CD4-positive, alpha-beta T cell treated with Interleukin-17A for 1 hour (primary cell): Measurements from ENCODE around the gene SIX6.
"Not testable (repeated sequence)": the region's sequence is repeated elsewhere in the genome, so short reads cannot be mapped to it uniquely, and the experiment has no call there.

Experiments
- DNase-seq: peaks from one replicate; pipeline ENCODE4 v3.0.0-alpha.2; 2020

SIX6 gene

DNA sequence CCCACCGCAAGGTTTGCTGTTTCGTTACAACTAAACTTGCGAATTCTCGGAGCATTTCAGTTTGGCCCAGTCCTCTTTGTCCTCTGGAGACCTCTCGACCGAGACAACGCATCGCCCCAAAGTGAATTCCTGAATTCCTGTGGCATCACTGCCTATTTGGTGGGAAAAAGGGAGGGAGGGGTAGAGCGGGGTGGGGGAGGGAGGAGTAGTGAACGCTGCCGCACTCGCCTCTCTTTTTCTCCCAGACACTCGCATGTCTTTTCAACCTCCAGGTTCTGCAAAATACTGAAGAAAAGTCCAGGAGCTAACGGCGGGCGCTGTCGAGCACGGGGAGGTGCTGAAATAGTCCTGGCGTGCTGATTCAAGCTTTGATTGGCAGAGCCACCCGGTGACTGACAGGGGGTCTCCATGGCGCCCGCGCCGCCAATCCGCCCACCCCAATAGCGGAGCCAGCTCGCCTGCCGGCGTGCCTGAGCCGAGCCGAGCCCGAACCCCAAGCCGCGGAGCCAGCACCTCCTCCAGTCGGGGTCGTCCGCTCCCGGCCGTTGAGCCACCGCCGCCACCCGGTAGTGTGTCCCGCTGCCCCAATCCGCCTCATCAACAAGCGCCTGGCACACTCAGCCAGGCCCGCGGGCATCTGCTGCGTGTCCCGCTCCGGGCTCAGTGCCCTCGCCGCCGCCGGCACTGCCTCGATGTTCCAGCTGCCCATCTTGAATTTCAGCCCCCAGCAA lies at the start of gene SIX6:
SIX6 (plus strand) TSS at position 440 of the 731 bp plus-strand sequence; CDS start at position 693, 253 bp downstream.
- no peak for DNase-seq

DNA sequence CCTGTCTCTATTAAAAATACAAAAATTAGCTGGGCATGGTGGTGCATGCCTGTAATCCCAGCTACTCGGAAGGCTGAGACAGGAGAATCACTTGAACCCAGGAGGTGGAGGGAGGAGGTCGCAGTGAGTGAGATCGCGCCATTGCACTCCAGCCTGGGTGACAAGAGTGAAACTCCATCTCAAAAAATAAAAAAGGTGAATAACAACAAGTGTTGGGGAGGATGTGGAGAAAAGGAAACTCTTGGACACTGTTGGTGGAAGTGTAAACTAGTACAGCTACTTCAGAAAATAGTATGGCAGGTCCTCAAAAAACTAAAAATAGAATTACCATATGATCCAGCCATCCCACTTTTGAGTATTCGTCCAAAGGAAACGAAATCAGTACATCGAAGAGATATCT lies 28.7 kb upstream of the SIX6 start:
- not testable (repeated sequence) for DNase-seq

DNA sequence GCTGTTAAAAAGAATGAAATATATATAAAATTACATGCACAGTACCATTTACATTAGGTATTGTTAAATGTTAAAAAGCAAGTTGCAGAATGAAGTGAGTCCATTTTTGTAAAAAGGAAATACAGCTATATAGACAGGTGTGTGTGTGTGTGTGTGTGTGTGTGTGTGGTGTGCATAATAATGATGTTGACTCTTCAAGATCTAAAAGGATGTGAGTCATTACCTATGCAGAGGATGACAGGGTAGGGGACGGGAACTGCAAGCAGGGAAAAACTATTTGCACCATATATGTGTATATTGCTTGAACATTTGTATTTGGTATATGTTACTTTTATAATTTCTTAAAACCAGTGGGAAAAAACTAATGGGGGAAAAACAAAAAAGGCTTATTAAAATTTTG lies 26.2 kb upstream of the SIX6 start:
- no peak for DNase-seq

DNA sequence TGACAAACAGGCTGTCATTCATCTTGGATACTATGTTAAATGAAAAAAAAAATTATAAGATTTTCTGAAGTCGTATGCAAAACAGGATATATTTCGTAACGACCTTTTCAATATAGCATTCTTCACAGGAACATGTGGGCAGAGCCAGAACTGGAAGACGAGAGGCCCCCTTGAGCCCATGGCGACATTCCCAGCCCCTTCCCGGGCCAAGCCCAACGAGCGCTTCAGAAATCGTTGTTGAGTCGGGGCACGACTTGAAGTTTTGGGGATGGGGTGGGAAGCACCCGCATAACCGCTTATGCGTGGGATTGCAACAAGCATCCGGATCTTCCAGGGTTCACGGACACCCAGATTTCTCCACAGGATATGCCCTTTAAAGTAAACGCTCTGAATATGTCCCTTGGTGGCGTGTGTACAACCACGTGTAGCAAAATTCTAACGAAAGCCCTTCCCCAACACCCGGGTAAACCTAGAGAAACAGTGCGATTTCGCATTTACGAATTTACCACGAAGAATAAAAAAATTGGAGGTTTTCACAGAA lies 23.8 kb upstream of the SIX6 start:
- no peak for DNase-seq

DNA sequence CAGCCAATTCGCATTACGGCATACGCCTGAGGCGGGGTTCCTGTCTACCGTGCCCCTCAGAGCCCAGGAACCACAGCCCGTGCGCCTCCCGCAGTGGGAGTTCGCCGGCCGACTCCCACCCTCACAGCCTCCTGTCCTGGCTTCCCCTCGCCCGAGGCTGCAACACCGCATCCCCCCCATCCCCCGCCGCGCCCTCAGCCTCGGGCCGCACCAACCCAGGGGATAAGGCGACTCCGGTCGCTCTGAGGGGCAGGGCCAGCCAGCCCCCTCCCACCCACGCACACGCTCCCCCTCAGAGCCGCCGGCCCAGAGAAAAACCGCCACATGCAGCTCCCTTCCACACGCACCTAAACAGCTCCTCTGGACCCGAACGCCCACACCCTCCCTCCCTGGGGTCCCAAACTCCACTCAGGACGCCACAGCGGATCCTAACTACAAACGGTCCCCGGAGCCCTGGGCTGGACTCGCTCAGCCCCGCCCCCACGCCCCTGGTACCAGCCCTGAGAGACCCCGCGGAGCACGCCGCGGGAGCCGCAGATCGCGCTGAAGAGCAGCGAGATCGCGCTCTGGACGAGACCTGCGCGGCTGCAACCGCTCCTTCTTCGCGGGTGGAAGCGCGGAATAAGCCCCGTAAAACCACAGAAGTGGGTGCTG lies 23.2 kb upstream of the SIX6 start, which contains the start of gene C14orf39:
C14orf39 (minus strand) TSS at position 466 of the 654 bp plus-strand sequence. CDS start 985 bp downstream, outside the sequence.
- no peak for DNase-seq

DNA sequence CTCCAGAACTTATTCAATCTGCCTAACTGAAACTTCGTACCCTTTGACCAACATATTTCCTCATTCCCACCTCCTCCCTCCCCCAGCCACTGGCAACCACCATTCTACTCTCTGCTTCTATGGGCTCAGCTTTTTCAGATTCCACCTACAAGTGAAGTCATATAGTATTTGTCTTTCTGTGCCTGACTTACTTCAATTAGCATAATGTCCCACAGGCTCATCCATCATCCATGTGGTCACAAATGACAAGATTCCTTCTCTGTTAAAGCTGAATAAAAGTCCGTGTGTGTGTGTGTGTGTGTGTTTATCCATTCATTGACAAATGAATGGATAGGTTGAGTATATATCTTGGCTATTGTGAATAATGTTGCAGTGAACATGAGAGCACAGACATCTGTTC lies 21.7 kb upstream of the SIX6 start:
- no peak for DNase-seq

DNA sequence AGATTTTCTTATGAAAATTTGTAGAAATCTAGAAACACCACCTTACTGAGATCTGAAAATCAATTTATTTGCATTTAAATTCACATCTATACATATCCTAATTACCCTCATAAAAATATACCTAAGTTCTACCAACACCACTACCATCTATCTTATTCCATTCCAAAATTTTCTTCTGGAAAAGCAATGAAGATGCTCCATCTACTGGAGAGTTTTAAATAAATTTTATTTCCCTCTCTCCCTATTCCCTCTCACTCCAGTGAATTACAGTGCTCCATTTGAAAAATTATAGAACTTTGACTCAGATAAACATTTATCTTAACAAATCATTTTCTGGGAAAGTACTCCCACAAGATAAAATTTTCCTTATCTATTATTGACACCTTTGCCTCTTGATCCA lies 20.8 kb upstream of the SIX6 start:
- DNase-seq = no peak

DNA sequence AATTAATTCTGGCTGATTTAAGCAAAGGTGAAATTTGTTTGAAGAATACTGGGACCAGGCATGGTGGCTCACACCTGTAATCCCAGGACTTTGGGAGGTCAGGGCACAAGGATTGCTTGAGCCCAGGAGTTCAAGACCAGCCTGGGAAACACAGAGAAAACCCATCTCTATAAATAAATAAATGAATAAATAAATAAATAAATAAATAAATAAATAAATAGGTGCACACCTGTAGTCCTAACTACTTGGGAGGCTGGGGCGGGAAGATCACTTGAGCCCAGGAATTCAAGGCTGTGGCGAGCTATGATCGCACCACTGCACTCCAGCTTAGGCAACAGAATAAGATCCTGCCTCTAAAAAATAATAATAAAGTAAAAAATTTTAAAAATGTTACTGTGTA lies 18.7 kb upstream of the SIX6 start:
- DNase-seq = no peak

DNA sequence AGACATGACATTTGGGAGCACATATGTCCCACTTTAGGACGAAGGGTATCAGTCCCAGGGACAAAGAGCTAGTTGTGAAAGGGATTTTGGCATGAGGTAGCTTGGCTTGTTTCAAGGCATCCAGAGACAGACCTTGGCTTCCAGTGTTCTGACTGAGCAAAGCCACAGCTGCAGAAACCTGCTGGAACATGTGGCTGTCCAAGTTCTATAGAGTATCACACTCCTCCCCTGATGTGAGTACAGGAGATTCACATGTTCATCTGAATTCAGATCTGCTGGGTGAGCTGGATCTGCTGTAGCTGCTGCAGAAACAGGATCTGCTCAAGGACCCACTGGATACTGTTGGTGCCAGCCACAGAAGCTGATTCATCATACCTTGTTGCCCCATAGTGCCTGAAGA lies 13.0 kb upstream of the SIX6 start:
- DNase-seq = no peak

DNA sequence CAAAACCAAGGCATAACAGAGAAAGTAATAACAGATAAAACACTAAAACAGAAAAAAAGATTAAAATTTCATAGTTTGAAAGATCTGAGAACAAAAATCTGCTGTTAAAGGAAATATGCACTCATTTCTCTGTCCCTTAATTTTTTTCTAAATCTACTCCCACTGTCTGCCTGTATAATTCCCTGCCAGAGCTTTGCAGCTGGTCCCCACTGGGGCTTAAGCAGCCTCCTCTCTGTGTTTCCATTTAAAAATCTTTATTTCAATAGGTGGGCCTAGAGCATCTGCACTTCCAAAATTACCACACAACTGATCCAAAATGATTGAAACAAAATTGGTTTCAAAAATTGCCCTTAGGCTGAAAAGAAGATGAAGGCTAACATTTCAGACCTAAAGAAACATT lies 6.4 kb upstream of the SIX6 start:
- no peak for DNase-seq

DNA sequence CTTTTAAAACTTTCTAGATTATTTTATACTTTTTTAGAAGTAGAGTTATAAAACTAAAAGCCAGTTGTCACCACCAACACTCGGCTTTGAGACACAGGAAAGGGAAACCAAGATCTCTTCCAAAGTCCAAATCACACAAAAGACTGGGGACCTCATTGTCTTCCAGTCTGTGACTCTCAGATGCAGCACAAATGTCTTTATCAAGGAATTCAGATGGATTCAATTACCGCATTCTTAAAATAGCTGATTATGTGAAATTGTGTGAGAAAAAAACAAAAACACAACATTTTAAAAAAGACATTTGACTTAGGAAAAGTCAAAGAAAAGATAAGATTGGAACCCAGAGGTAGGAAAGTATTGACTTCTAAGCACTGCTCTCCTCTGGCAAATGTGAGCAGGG lies 3.5 kb upstream of the SIX6 start:
- no peak for DNase-seq

DNA sequence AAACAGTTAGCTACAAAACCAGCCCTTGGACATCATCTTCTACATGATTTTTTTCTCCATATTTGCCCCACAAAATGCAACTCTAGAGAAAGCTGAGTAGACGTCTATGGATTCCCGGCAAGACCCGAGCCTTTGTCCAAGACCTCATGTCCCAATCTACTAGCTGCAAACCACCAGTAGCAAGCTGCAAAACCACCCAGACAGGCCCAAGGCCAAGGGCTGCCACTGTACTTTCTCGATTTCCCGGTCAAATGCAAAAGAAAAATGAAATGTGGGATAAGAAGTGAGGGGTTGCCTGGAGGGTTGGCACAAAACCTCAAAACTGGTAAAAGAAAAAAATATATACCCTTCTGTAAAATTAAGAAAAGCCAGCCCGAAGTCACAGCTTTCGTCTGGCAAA lies 2.9 kb upstream of the SIX6 start:
- no peak for DNase-seq

DNA sequence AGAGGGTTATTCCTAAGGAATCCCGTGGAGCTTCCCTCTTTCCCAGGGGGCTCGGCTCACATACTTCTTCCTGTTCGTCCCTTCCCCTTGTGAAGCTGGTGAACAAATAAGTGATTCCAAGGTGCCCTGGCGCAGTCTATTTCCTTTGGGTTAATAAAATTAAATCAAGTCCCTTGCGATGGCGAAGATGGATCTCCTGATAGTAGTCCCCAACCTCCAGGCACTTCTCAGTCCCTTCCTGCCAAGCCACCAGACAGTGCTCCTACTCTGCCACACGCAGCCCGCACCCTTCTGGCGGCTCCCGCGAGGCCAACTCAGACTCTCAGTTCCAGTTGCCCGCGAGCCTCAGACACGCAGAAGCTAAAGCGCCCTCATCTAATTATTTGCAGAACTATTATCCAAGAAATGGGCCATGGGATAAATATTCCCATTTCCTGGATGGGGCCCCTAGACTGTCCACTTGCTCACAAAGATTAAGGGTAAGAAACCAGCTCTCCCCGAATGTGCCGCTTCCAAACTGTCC lies 2.4 kb upstream of the SIX6 start:
- DNase-seq = no peak

DNA sequence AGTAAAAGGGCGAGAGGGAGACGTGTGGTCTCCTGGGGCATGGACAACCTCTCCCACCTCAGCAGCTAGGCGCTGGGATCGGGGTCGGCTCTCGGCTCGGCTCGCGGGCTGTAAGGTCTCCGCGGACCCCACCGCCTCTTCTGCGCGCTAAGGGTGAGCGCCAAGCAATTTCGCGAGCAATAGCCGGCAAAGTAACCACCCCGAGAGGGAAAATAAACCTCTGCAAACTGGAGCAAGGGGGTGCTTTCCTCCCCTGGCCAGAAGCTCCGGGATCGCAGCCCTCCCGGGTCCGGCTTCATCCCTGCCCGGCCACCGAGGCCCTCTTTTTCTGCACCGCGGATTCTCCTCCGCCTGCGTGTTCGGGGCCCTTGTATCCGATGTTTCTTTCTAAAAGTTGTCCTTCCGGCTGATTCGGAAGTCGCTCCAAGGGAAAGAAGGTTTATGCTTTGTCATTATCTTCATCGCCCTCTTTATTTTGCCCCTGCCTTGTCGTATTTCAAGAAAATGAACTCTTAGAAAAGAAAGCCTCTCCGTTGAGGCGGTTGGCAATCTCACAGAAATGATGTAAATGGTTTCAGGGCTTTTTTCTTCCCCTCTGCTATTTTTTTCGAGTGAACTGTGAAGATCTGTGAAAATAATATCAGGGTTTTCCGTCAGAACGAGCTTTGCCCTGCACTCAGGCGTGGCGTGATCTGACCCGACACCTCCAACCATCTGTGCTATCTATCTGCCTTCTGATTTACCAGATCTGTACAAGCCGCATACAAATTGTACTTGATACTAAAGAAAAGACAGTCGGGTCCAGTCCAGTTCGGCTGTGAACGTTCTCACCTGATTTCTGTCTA lies 1.7 kb upstream of the SIX6 start:
- DNase-seq = no peak

DNA sequence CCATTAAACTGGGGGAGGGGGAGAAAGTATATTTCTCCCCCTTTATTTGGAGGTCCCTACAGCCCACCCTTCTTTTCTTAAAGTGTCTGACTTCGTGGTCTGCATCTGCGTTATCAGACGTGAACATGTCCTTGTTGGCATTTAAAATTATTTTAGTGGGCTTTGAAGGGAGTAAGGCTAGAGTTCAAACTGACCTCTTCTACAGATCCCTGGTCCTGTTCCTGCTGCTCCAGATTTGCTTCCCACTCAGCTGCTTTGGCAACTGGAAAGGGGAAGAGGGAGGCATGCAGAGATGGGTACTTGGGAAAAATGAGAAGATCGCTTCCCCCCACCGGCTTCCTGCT lies 611 bp upstream of the SIX6 start:
- no peak for DNase-seq

DNA sequence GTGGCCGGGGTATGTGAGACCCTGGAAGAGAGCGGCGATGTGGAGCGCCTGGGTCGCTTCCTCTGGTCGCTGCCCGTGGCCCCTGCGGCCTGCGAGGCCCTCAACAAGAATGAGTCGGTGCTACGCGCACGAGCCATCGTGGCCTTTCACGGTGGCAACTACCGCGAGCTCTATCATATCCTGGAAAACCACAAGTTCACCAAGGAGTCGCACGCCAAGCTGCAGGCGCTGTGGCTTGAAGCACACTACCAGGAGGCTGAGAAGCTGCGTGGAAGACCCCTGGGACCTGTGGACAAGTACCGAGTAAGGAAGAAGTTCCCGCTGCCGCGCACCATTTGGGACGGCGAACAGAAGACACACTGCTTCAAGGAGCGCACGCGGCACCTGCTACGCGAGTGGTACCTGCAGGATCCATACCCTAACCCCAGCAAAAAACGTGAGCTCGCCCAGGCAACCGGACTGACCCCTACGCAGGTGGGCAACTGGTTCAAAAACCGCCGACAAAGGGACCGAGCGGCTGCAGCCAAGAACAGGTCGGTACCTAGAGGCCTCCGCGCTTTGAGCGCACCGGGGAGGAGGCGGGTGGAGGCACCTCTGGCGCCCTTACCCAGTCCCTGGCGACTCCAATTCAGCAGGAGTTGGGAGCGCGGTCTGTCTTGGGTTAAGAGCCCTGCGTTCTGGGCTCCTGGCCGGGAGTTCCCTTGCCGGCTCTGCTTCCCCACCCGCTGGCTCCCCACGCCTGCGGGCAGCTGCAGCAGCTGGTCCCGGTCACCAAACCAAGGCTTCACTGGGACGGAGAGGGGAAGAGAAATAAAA lies 700 bp downstream of the SIX6 start:
- DNase-seq = no peak

DNA sequence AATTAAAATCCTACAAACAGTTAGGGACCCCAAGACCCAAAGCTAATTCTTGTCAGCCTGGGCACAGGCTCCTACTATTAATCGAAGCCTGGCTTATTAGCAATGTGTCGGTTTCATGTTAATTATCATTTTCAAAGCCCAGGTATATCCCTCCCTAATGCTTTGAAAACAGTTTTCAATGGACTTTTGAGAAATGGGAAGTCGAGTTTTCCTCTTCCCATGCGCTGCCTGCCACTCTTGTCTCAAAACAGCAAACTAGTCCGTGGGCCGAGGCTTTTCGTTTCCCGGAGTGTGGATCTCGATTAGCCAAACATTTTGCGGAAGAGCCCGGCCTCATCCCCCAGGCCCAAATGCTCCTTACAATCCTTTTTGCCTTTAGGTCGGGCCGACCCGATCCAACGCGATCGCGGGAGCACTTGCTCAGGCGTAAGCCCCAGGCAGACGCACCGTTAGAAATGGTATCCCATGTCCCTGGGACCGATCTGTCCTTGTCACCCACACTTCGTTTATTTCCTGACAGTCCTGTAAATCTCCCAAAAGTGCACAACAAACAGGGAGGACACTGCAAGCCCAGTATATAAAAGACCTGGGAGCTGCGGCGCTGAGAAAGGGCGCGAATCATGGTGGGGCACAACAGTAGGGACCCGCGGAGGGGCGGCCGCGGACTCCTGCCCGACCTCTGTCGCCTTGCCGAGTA lies 1.5 kb downstream of the SIX6 start:
- no peak for DNase-seq

DNA sequence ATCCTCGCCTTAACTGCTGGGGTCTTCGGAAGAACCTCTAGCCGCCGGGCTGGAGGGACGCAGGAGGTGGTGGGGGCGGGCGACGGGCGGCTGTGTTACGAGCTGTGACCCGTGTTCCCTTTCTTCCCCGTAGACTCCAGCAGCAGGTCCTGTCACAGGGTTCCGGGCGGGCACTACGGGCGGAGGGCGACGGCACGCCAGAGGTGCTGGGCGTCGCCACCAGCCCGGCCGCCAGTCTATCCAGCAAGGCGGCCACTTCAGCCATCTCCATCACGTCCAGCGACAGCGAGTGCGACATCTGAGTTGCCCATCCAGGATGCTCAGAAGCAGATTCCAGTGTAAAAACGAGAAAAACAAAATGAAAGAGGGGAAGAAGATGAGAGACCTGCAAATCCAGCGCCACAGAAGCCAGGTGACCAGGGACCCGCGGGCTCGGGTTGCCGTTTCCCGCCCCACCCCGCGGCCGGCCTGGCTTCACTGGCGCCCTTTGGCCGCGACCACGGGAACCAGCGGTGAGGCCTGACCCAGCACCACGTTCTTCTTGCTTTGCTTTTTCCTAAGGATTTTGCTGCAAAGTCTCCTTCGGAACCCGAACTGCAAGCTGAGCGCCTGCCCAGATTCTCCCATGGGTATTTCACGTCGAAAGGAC lies 2.1 kb downstream of the SIX6 start:
- DNase-seq = no peak

DNA sequence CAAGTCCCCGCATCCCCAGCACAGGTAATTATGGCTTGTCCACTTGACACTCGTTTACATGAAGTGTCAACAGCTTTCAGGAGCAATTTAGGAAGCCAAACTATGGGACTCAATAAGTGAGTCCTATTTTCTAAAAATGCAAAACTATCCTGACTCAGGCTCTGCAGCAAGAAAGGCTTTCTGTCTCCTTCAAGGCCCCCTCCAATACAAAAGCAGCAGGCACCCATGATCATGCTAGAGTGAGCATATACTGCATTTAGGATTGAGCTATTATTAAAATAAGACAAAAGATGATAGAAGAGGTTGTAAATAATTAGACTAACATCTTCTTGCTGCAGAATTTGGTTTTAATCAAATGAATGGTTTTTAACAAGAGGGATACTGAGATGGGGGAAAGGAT lies 3.2 kb downstream of the SIX6 start:
- no peak for DNase-seq

DNA sequence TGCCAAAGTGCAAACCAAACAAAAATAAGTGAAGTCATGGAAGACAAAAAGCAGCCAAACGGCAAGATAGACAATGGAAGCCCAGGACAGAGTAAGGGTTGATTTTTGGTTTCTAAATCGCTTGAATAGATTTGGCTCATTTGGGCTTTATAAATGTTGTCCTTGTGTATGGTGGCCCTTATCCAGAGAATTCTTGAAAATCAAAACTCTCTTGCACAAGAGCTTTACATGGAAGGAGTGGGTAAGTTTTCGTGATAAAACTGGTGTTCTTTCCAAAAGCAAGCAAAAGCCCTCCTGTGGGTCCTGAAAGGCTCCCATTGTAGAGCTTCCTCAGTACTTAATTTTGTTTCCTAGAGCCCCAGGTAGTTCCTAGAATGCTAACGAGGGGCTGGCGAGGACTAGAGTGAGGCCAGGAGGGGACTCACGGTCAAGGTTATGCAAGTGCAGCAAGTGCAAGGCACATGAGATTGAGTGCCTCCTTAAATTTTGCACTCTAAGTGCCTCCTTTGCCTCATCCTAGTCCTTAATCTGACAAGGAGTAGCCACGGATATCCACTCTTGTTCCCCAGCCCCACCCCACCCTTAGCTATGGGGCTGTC lies 4.1 kb downstream of the SIX6 start:
- DNase-seq = no peak

DNA sequence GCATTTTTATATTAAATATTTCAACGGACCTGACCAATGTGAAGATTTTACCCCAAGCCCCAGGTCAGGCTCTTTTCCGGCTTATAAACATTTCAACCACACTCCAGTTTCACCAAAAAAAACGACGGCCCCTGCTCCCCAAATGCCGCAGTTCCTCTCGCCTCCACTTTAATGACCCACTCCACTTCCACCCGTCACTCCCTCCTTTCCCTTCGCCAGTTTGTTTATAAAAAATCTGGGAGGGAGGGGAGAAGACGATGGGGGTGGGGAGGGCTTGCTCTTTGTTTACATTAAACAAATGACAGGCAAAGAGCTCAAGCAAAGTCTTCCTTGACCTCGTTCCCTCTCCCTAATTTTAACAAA lies 5.4 kb downstream of the SIX6 start:
- DNase-seq = no peak
